OCI-LY7 (cell line): ENCODE measurements around the gene MACROH2A1.

Experiments used
- CTCF ChIP-seq: fragments of 200-600 bp; sonication (generic); conservative IDR thresholded peaks from 2 replicates; pipeline ENCODE4 v1.5.1; 2014; ENCODE audit warnings: mild to moderate bottlenecking, antibody characterized with exemption, low read length, moderate library complexity, mixed read lengths
- EZH2phosphoT487 ChIP-seq: fragments of 200-600 bp; sonication (generic); IDR thresholded peaks from 2 replicates; pipeline ENCODE4 v1.6.1; 2018; ENCODE audit warnings: low read depth, borderline replicate concordance, mild to moderate bottlenecking, mixed run types, antibody characterized with exemption, low read length, moderate library complexity, mixed read lengths

- TF ChIP-seq CTCF (no peak), EZH2phosphoT487 (no peak)
These were observed 42.3 kb downstream of the MACROH2A1 start for GRCh38 chr5:135356522-135357318.
